Psoas muscle (tissue), 8 donors: ENCODE results near the gene FHL3. TPM values are rescaled to one million over a fixed set of nuclear protein-coding genes. Genes with fewer than 3 reads are reported as not detected.
A peak's percentile ranks its signal among the peaks of the same experiment; 100 is the strongest.

ENCODE experiments used
- ATAC-seq, 4 donors: fragments of 200-7000 bp; cut with Tn5 transposase; one replicate each; pipeline ENCODE4 v1.9.1; 2020; ENCODE audit warnings: moderate library complexity in 3 of 4, mild to moderate bottlenecking in 2 of 4
- DNase-seq, 2 donors: peaks; one replicate each; pipeline ENCODE4 v3.0.0-alpha.2; 2020
- H3K27ac ChIP-seq: fragments of 200-600 bp; one replicate; pipeline ENCODE4 v1.8.0; 2022
- H3K27me3 ChIP-seq, 3 donors: fragments of 200-600 bp in 1 of 3; one replicate each; pipeline versions ENCODE4 v1.6.1 to v1.8.0; 2013 to 2022; ENCODE audit warnings: low read length in 2 of 3, mild to moderate bottlenecking in 2 of 3, moderate library complexity in 1 of 3; ENCODE audit not compliant: insufficient read depth in 3 of 3
- H3K36me3 ChIP-seq, 2 donors: fragments of 200-600 bp in 1 of 2; one replicate each; pipeline versions ENCODE4 v1.6.1 to v1.8.0; 2013 to 2022; ENCODE audit warnings: low read depth in 1 of 2, mild to moderate bottlenecking in 1 of 2, moderate library complexity in 1 of 2; ENCODE audit not compliant: insufficient read depth in 1 of 2
- H3K4me1 ChIP-seq: fragments of 200-600 bp; one replicate; pipeline ENCODE4 v1.8.0; 2022
- H3K4me3 ChIP-seq: fragments of 200-600 bp; one replicate; pipeline ENCODE4 v1.8.0; 2022; ENCODE audit warnings: mild to moderate bottlenecking
- H3K9me3 ChIP-seq: fragments of 200-600 bp; one replicate; pipeline ENCODE4 v1.8.0; 2022
- CTCF ChIP-seq: fragments of 200-600 bp; IDR thresholded peaks from one replicate; pipeline ENCODE4 v1.8.0; 2022; ENCODE audit warnings: antibody characterized with exemption
- WGBS, 3 donors: extraction: QIAGEN DNeasy Blood & Tissue Kit; methylation state at CpG; one replicate each; pipeline versions ENCODE4 v1.1.6 to v1.1.7; 2013; 5-methylcytosine and 5-hydroxymethylcytosine counted together
- intact Hi-C, 2 donors: fragments of 100-400 bp; cut with DNase I; formaldehyde crosslinking; loops; one replicate each; pipeline versions ENCODE4 v1.11.0 to v1.14.2; 2022
- polyA plus RNA-seq, 3 donors: library from polyadenylated mRNA; stranded (reverse); fragments of 200-250 nt; gene quantifications; one replicate each; pipeline ENCODE4 v1.2.3, GENCODE V29; 2013
- total RNA-seq, 4 donors: library from RNA; stranded (reverse); fragmentation: NEBNext Ultra II Directional in 2 of 4; extraction: Animal tissue kit (Norgen Biotek cat#: 25700) in 2 of 4; gene quantifications; one replicate each; pipeline versions ENCODE4 v1.2.1 to v1.2.4, GENCODE V29; 2021 to 2023
- donor health status: healthy with polysubstance abuse.
- donor health status: DM: no; HTN: no; CAD: no; lungs with moderate emphysema.
- donor health status: Bipolar disorder and iron deficiency.
- donor health status: healthy.
- donor health status: DM: yes; HTN: yes; CAD: no.
- donor health status: DM: no; HTN: no; CAD: no.
- donor health status: DM: no; HTN: no; CAD: no.
- donor health status: DM: yes; HTN: yes; CAD: no.

Gene FHL3
- total and polyA plus RNA-seq, 7 donors = 41.6 to 1,187 (median 491) TPM

- ATAC-seq (no peak), DNase-seq (no peak)
- TF ChIP-seq CTCF = no peak
- Histone ChIP-seq H3K9me3 (no peaks in the 10 kb centered on the region), H3K36me3 (no peaks in the 10 kb centered on the region), H3K27ac (no peak overlapping the region), H3K27me3 (peaks cover 0 to 7% (median 0%) of the 10 kb centered on the region in 3 donors), H3K4me1 (peaks cover 4% of the 10 kb centered on the region), H3K4me3 (no peak overlapping the region)
- WGBS, 3 donors = 50 to 62% (median 52%) methylated on average over 9 of the region's 9 CpGs
- intact Hi-C loops = no loop called here
Measured at GRCh38 chr1:38051079-38051543, 45.8 kb upstream of the FHL3 start.

- TF ChIP-seq CTCF = no peak
- H3K27me3 ChIP-seq = peaks cover 0 to 11% (median 2%) of the 10 kb centered on the region in 3 donors
- 62 to 65% (median 63%) methylated on average over 13 of the region's 13 CpGs for whole genome bisulfite sequencing, 3 donors
- H3K27ac ChIP-seq = no peak overlapping the region
- H3K4me1 ChIP-seq = peaks cover 4% of the 10 kb centered on the region
- no peak overlapping the region for H3K4me3 ChIP-seq
- ATAC-seq (no peak), DNase-seq (no peak)
- intact Hi-C loops = loop anchor here in 1 of 2 donors (1.0 kb wide), 1 partner anchor 20 kb away; no protein-coding TSS in a partner anchor
- H3K9me3 ChIP-seq = no peaks in the 10 kb centered on the region
- H3K36me3 ChIP-seq = no peaks in the 10 kb centered on the region
Measured at GRCh38 chr1:38050397-38051078, 45.2 kb upstream of the FHL3 start.

GRCh38 chr1:38047603-38048141 is 42.4 kb upstream of the FHL3 start:
- 9 to 15% (median 11%) methylated on average over 26 to 34 of the region's 34 CpGs for WGBS, 3 donors
- Histone ChIP-seq H3K27me3 (peaks cover 0 to 40% (median 17%) of the 10 kb centered on the region in 3 donors), H3K9me3 (no peaks in the 10 kb centered on the region), H3K36me3 (no peaks in the 10 kb centered on the region), H3K4me1 (peaks cover 17% of the 10 kb centered on the region), H3K4me3 (peak overlapping the region; percentile 71), H3K27ac (peak overlapping the region; percentile 64)
- no peak for TF ChIP-seq CTCF
- no peak for ATAC-seq
- intact Hi-C loops = loop anchor here (5.0 to 10.0 kb wide), 2 partner anchors 90 to 787 kb away; no protein-coding TSS in a partner anchor
- DNase-seq = no peak

GRCh38 chr1:38046884-38047602 is 41.7 kb upstream of the FHL3 start:
- Histone ChIP-seq H3K4me1 (peaks cover 17% of the 10 kb centered on the region), H3K36me3 (no peaks in the 10 kb centered on the region), H3K9me3 (no peaks in the 10 kb centered on the region), H3K27ac (peak overlapping the region; percentile 64), H3K4me3 (peak overlapping the region; percentile 71), H3K27me3 (peaks cover 0 to 46% (median 22%) of the 10 kb centered on the region in 3 donors)
- DNase-seq (peak; percentile 92 to 93), ATAC-seq (peak; percentile 90 to 96 (median 93))
- TF ChIP-seq CTCF = no peak
- WGBS, 3 donors = 0 to 2% (median 0%) methylated on average over 32 to 99 of the region's 99 CpGs
- intact Hi-C loops = loop anchor here (1.0 to 10.0 kb wide), 3 partner anchors 10 to 788 kb away; no protein-coding TSS in a partner anchor
